NCI-H1092 treated with DMSO at 0.1 percent for 48 hours (cell line): ENCODE measurements around the gene MAMDC2.
A peak's percentile ranks its signal among the peaks of the same experiment; 100 is the strongest.

Experiments
- DNase-seq: peaks from one replicate; lab custom pipeline; 2025; lab: John Stamatoyannopoulos, UW

The MAMDC2 gene

GRCh38 chr9:70043689-70044489 lies at the start of gene MAMDC2:
TSS of gene MAMDC2 (plus strand) at chr9:70043848. CDS start at chr9:70044198, 350 bp downstream.
- DNase-seq: no peak

- no peak for DNase-seq
Observed at GRCh38 chr9:69995846-69996245, 47.8 kb upstream of the MAMDC2 start.

GRCh38 chr9:69996967-69997366 lies 46.7 kb upstream of the MAMDC2 start:
- peak; percentile 83 for DNase-seq

GRCh38 chr9:69997524-69997923 lies 46.1 kb upstream of the MAMDC2 start:
- no peak for DNase-seq

GRCh38 chr9:69999315-69999714 lies 44.3 kb upstream of the MAMDC2 start:
- DNase-seq: no peak

GRCh38 chr9:70000469-70000868 lies 43.2 kb upstream of the MAMDC2 start:
- DNase-seq: no peak

GRCh38 chr9:70003901-70004714 lies 39.5 kb upstream of the MAMDC2 start:
- DNase-seq: no peak

- DNase-seq: no peak
Observed at GRCh38 chr9:70006306-70006705, 37.3 kb upstream of the MAMDC2 start.

- DNase-seq: no peak
Observed at GRCh38 chr9:70007831-70008230, 35.8 kb upstream of the MAMDC2 start.

- no peak for DNase-seq
Observed at GRCh38 chr9:70010015-70010414, 33.6 kb upstream of the MAMDC2 start.

GRCh38 chr9:70011366-70011765 lies 32.3 kb upstream of the MAMDC2 start:
- no peak for DNase-seq

GRCh38 chr9:70012569-70012968 lies 31.1 kb upstream of the MAMDC2 start:
- peak; percentile 18 for DNase-seq

GRCh38 chr9:70013598-70014196 lies 30.0 kb upstream of the MAMDC2 start:
- peak; percentile 20 for DNase-seq

GRCh38 chr9:70015099-70015498 lies 28.5 kb upstream of the MAMDC2 start:
- no peak for DNase-seq

GRCh38 chr9:70020217-70020616 lies 23.4 kb upstream of the MAMDC2 start:
- no peak for DNase-seq

- DNase-seq: no peak
Observed at GRCh38 chr9:70020991-70021571, 22.6 kb upstream of the MAMDC2 start.

- no peak for DNase-seq
Observed at GRCh38 chr9:70028287-70028686, 15.4 kb upstream of the MAMDC2 start.

GRCh38 chr9:70030156-70030555 lies 13.5 kb upstream of the MAMDC2 start:
- DNase-seq: no peak

- no peak for DNase-seq
Observed at GRCh38 chr9:70031141-70031545, 12.5 kb upstream of the MAMDC2 start.

- DNase-seq: no peak
Observed at GRCh38 chr9:70034271-70034711, 9.4 kb upstream of the MAMDC2 start.

- no peak for DNase-seq
Observed at GRCh38 chr9:70035691-70036090, 8.0 kb upstream of the MAMDC2 start.

- no peak for DNase-seq
Observed at GRCh38 chr9:70036641-70037040, 7.0 kb upstream of the MAMDC2 start.
